Liver (tissue), 9 donors: Measurements from ENCODE around the gene ERBB4. TPM values are rescaled to one million over a fixed set of nuclear protein-coding genes. Genes with fewer than 3 reads are reported as not detected.

ENCODE experiments used
- DNase-seq: peaks from one replicate; pipeline ENCODE4 v3.0.0-alpha.2; 2017; ENCODE audit warnings: low spot score
- H3K27ac ChIP-seq, 2 donors: one replicate each; pipeline ENCODE4 v1.7.0; 2013; ENCODE audit warnings: inconsistent platforms in 2 of 2, low read length in 2 of 2, control low read depth in 1 of 2, low read depth in 1 of 2, mild to moderate bottlenecking in 1 of 2
- H3K27me3 ChIP-seq, 4 donors: one replicate each; pipeline versions ENCODE4 v1.6.1 to v1.7.0; 2013; ENCODE audit warnings: low read length in 3 of 4, inconsistent platforms in 1 of 4, mild to moderate bottlenecking in 1 of 4, moderate library complexity in 1 of 4; ENCODE audit not compliant: control insufficient read depth in 4 of 4, insufficient read depth in 4 of 4
- H3K36me3 ChIP-seq, 4 donors: one replicate each; pipeline versions ENCODE4 v1.6.1 to v1.7.0; 2013; ENCODE audit warnings: low read length in 3 of 4, mild to moderate bottlenecking in 3 of 4, low read depth in 1 of 4, moderate library complexity in 1 of 4; ENCODE audit not compliant: control insufficient read depth in 4 of 4, insufficient read depth in 3 of 4
- H3K4me1 ChIP-seq, 4 donors: one replicate each; pipeline versions ENCODE4 v1.6.1 to v1.7.0; 2013; ENCODE audit warnings: low read length in 3 of 4, mild to moderate bottlenecking in 3 of 4, moderate library complexity in 1 of 4; ENCODE audit not compliant: control insufficient read depth in 4 of 4, insufficient read depth in 4 of 4
- H3K4me3 ChIP-seq, 3 donors: one replicate each; pipeline versions ENCODE4 v1.6.1 to v1.7.0; 2013; ENCODE audit warnings: low read length in 3 of 3, control low read depth in 1 of 3, low read depth in 1 of 3, mild to moderate bottlenecking in 1 of 3
- H3K9ac ChIP-seq, 2 donors: one replicate each; pipeline ENCODE4 v1.7.0; 2013; ENCODE audit warnings: low read length in 2 of 2, mild to moderate bottlenecking in 2 of 2, moderate library complexity in 2 of 2, control low read depth in 1 of 2, low read depth in 1 of 2
- H3K9me3 ChIP-seq, 4 donors: one replicate each; pipeline versions ENCODE4 v1.6.1 to v1.7.0; 2013; ENCODE audit warnings: low read length in 3 of 4; ENCODE audit not compliant: control insufficient read depth in 4 of 4
- CTCF ChIP-seq: fragments of 150-350 bp; IDR thresholded peaks from 2 replicates; pipeline ENCODE4 v1.5.1; 2017; ENCODE audit warnings: improper control_type of control experiment, low read depth, low read length; ENCODE audit not compliant: missing input control
- EGR1 ChIP-seq, 2 donors: IDR thresholded peaks; 2 replicates each; pipeline ENCODE4 v1.6.1; 2016 to 2018; ENCODE audit warnings: antibody characterized with exemption in 2 of 2, low read depth in 2 of 2
- FOXA1 ChIP-seq: IDR thresholded peaks from 2 replicates; pipeline ENCODE4 v1.6.1; 2016; ENCODE audit warnings: antibody characterized with exemption
- FOXA2 ChIP-seq: IDR thresholded peaks from 2 replicates; pipeline ENCODE4 v1.6.1; 2016; ENCODE audit warnings: antibody characterized with exemption
- GABPA ChIP-seq, 2 donors: IDR thresholded peaks in 1 of 2; conservative IDR thresholded peaks in 1 of 2; 2 replicates each; pipeline ENCODE4 v1.6.1; 2016; ENCODE audit warnings: antibody characterized with exemption in 2 of 2, mild to moderate bottlenecking in 1 of 2, moderate library complexity in 1 of 2
- HNF4A ChIP-seq, 2 donors: conservative IDR thresholded peaks; 2 replicates each; pipeline ENCODE4 v1.6.1; 2016; ENCODE audit warnings: antibody characterized with exemption in 2 of 2, mild to moderate bottlenecking in 2 of 2
- MAX ChIP-seq: IDR thresholded peaks from 2 replicates; pipeline ENCODE4 v1.6.1; 2016; ENCODE audit warnings: antibody characterized with exemption
- NR2F2 ChIP-seq: IDR thresholded peaks from 2 replicates; pipeline ENCODE4 v1.6.1; 2016; ENCODE audit warnings: antibody characterized with exemption
- RAD21 ChIP-seq, 2 donors: IDR thresholded peaks; 2 replicates each; pipeline ENCODE4 v1.6.1; 2016; ENCODE audit warnings: antibody characterized with exemption in 2 of 2, mild to moderate bottlenecking in 2 of 2
- SP1 ChIP-seq: IDR thresholded peaks from 2 replicates; pipeline ENCODE4 v1.6.1; 2018; ENCODE audit warnings: antibody characterized with exemption, mild to moderate bottlenecking
- TAF1 ChIP-seq: conservative IDR thresholded peaks from 2 replicates; pipeline ENCODE4 v1.6.1; 2016; ENCODE audit warnings: antibody characterized with exemption, mild to moderate bottlenecking
- ZBTB33 ChIP-seq: IDR thresholded peaks from 2 replicates; pipeline ENCODE4 v1.6.1; 2016; ENCODE audit warnings: antibody characterized with exemption
- WGBS: extraction: QIAGEN DNeasy Blood & Tissue Kit; methylation state at CpG from one replicate; pipeline ENCODE4 v1.1.7; 2013; 5-methylcytosine and 5-hydroxymethylcytosine counted together
- polyA plus RNA-seq, 2 donors: library from polyadenylated mRNA; stranded (reverse) in 1 of 2; unstranded in 1 of 2; fragments of 200-250 nt in 1 of 2; fragments of >200 nt in 1 of 2; fragmentation: Nextera tagmentation in 1 of 2; extraction: Ambion mirVana in 1 of 2; gene quantifications; one replicate each; pipeline versions ENCODE4 v1.2.1 to v1.2.3, GENCODE V29; 2013 to 2015
- total RNA-seq, 2 donors: library from RNA; depleted of rRNA; stranded (reverse); fragments of >200 nt; gene quantifications; one replicate each; pipeline ENCODE4 v1.2.3, GENCODE V29; 2014
- TF ChIP-seq, protein P1 (sequence below): IDR thresholded peaks from 2 replicates; pipeline ENCODE4 v1.6.1; 2016; ENCODE audit warnings: antibody characterized with exemption
- TF ChIP-seq, protein P2 (sequence below): IDR thresholded peaks from 2 replicates; pipeline ENCODE4 v1.6.1; 2016; ENCODE audit warnings: antibody characterized with exemption, mild to moderate bottlenecking
- donor health status: healthy.
- donor health status: healthy.
- donor health status: healthy.
- donor health status: healthy.
- donor health status: healthy.

Gene ERBB4
- total and polyA plus RNA-seq, 4 donors, result 0.03 to 0.42 TPM; not detected in 2

GRCh38 chr2:212066546-212066945 is 472.1 kb downstream of the ERBB4 start:
- DNase-seq, result no peak
- no peak overlapping the region for H3K9ac ChIP-seq
- no peaks in the 10 kb centered on the region for H3K4me1 ChIP-seq
- no peak overlapping the region for H3K4me3 ChIP-seq
- H3K27ac ChIP-seq, result no peak overlapping the region
- H3K27me3 ChIP-seq, result no peaks in the 10 kb centered on the region
- H3K9me3 ChIP-seq, result no peaks in the 10 kb centered on the region
- TF ChIP-seq, protein P1, sequence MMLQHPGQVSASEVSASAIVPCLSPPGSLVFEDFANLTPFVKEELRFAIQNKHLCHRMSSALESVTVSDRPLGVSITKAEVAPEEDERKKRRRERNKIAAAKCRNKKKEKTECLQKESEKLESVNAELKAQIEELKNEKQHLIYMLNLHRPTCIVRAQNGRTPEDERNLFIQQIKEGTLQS, result no peak
- TF ChIP-seq GABPA (IDR thresholded peaks at IDR 0.05 in 1 of 2, conservative IDR thresholded peaks at IDR 0.05 in 1 of 2) (no peak), NR2F2 (no peak), HNF4A (conservative IDR thresholded peaks at IDR 0.05) (no peak), CTCF (no peak), TAF1 (no peak), RAD21 (IDR thresholded peaks at IDR 0.05) (no peak), ZBTB33 (no peak), MAX (no peak), EGR1 (IDR thresholded peaks at IDR 0.05; ENCODE audit: low read depth in 2 of 2) (no peak)
- TF ChIP-seq, protein P2, sequence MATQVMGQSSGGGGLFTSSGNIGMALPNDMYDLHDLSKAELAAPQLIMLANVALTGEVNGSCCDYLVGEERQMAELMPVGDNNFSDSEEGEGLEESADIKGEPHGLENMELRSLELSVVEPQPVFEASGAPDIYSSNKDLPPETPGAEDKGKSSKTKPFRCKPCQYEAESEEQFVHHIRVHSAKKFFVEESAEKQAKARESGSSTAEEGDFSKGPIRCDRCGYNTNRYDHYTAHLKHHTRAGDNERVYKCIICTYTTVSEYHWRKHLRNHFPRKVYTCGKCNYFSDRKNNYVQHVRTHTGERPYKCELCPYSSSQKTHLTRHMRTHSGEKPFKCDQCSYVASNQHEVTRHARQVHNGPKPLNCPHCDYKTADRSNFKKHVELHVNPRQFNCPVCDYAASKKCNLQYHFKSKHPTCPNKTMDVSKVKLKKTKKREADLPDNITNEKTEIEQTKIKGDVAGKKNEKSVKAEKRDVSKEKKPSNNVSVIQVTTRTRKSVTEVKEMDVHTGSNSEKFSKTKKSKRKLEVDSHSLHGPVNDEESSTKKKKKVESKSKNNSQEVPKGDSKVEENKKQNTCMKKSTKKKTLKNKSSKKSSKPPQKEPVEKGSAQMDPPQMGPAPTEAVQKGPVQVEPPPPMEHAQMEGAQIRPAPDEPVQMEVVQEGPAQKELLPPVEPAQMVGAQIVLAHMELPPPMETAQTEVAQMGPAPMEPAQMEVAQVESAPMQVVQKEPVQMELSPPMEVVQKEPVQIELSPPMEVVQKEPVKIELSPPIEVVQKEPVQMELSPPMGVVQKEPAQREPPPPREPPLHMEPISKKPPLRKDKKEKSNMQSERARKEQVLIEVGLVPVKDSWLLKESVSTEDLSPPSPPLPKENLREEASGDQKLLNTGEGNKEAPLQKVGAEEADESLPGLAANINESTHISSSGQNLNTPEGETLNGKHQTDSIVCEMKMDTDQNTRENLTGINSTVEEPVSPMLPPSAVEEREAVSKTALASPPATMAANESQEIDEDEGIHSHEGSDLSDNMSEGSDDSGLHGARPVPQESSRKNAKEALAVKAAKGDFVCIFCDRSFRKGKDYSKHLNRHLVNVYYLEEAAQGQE, result no peak
- 76% methylated on average over 2 of the region's 2 CpGs for WGBS
- H3K36me3 ChIP-seq, result no peaks in the 10 kb centered on the region

GRCh38 chr2:212064318-212064717 is 474.3 kb downstream of the ERBB4 start:
- no peaks in the 10 kb centered on the region for H3K4me1 ChIP-seq
- no peaks in the 10 kb centered on the region for H3K9me3 ChIP-seq
- WGBS, result 71% methylated on average over 2 of the region's 2 CpGs
- no peaks in the 10 kb centered on the region for H3K27me3 ChIP-seq
- H3K36me3 ChIP-seq, result no peaks in the 10 kb centered on the region
- no peak overlapping the region for H3K27ac ChIP-seq
- DNase-seq, result no peak
- H3K4me3 ChIP-seq, result no peak overlapping the region
- H3K9ac ChIP-seq, result no peak overlapping the region
- TF ChIP-seq RAD21 (IDR thresholded peaks at IDR 0.05) (no peak), ZBTB33 (no peak), SP1 (no peak), HNF4A (conservative IDR thresholded peaks at IDR 0.05) (no peak), NR2F2 (no peak), TAF1 (no peak), CTCF (no peak), FOXA1 (no peak), GABPA (IDR thresholded peaks at IDR 0.05 in 1 of 2, conservative IDR thresholded peaks at IDR 0.05 in 1 of 2) (no peak), FOXA2 (no peak)
- TF ChIP-seq, protein P2, result no peak
